ENCODE data around the gene CFP. TPM values are rescaled to one million over a fixed set of nuclear protein-coding genes. Genes with fewer than 3 reads are reported as not detected.

The CFP gene
- total RNA-seq, 1 donor from 2014 or later, result 1.9 TPM

GRCh38 chrX:47638816-47639215 lies 9.1 kb upstream of the CFP start:
- DNase-seq (ENCODE audit: extremely low read depth, low read depth, low spot score), result no peak

- no peak for DNase-seq (ENCODE audit: extremely low read depth, low read depth, low spot score)
Measured at GRCh38 chrX:47637546-47638195, 7.9 kb upstream of the CFP start.

- no peak for DNase-seq (ENCODE audit: extremely low read depth, low read depth, low spot score)
Measured at GRCh38 chrX:47634871-47635575, 5.3 kb upstream of the CFP start.

- DNase-seq (ENCODE audit: extremely low read depth, low read depth, low spot score), result no peak
Measured at GRCh38 chrX:47633689-47634590, 4.2 kb upstream of the CFP start.

GRCh38 chrX:47632666-47633065 lies 2.9 kb upstream of the CFP start:
- DNase-seq (ENCODE audit: extremely low read depth, low read depth, low spot score), result no peak

- DNase-seq (ENCODE audit: extremely low read depth, low read depth, low spot score), result no peak
Measured at GRCh38 chrX:47631676-47632075, 1.9 kb upstream of the CFP start.

GRCh38 chrX:47628982-47629381 lies 748 bp downstream of the CFP start:
- DNase-seq (ENCODE audit: extremely low read depth, low read depth, low spot score), result no peak

GRCh38 chrX:47625365-47625764 lies 4.4 kb downstream of the CFP start:
- no peak for DNase-seq (ENCODE audit: extremely low read depth, low read depth, low spot score)

GRCh38 chrX:47623540-47624027 lies 6.1 kb downstream of the CFP start:
- no peak for DNase-seq (ENCODE audit: extremely low read depth, low read depth, low spot score)

- no peak for DNase-seq (ENCODE audit: extremely low read depth, low read depth, low spot score)
Measured at GRCh38 chrX:47621851-47622250, 7.9 kb downstream of the CFP start.

- DNase-seq (ENCODE audit: extremely low read depth, low read depth, low spot score), result no peak
Measured at GRCh38 chrX:47620303-47620685, 9.4 kb downstream of the CFP start.

- DNase-seq (ENCODE audit: extremely low read depth, low read depth, low spot score), result no peak
Measured at GRCh38 chrX:47619486-47620302, 10.0 kb downstream of the CFP start, which contains the start of gene SYN1. SYN1 (minus strand) TSS chrX:47619857; CDS start chrX:47619728, 129 bp downstream.

- DNase-seq (ENCODE audit: extremely low read depth, low read depth, low spot score), result no peak
Measured at GRCh38 chrX:47618923-47619485, 10.7 kb downstream of the CFP start.

- no peak for DNase-seq (ENCODE audit: extremely low read depth, low read depth, low spot score)
Measured at GRCh38 chrX:47614618-47615017, 15.1 kb downstream of the CFP start.

GRCh38 chrX:47613082-47613481 lies 16.6 kb downstream of the CFP start:
- DNase-seq (ENCODE audit: extremely low read depth, low read depth, low spot score), result no peak

- DNase-seq (ENCODE audit: extremely low read depth, low read depth, low spot score), result no peak
Measured at GRCh38 chrX:47612418-47612817, 17.3 kb downstream of the CFP start.

- no peak for DNase-seq (ENCODE audit: extremely low read depth, low read depth, low spot score)
Measured at GRCh38 chrX:47611926-47612325, 17.8 kb downstream of the CFP start.

GRCh38 chrX:47611489-47611888 lies 18.2 kb downstream of the CFP start:
- DNase-seq (ENCODE audit: extremely low read depth, low read depth, low spot score), result no peak

GRCh38 chrX:47610511-47610910 lies 19.2 kb downstream of the CFP start:
- no peak for DNase-seq (ENCODE audit: extremely low read depth, low read depth, low spot score)

Data from glomerular endothelial cell (primary cell).